ENCODE results near the gene CYP27B1.

Gene CYP27B1

GRCh38 chr12:57766464-57767304, at the start of gene CYP27B1:
Gene CYP27B1 (minus strand): TSS chr12:57767078. CDS start chr12:57767041, 37 bp downstream.
- no peak for DNase-seq

- DNase-seq, result no peak
These were observed 49.4 kb upstream of the CYP27B1 start for GRCh38 chr12:57816001-57816854.

- no peak for DNase-seq
These were observed 48.5 kb upstream of the CYP27B1 start for GRCh38 chr12:57815177-57816000.

- no peak for DNase-seq
These were observed 47.3 kb upstream of the CYP27B1 start for GRCh38 chr12:57813971-57814772.

- DNase-seq, result no peak
These were observed 46.5 kb upstream of the CYP27B1 start for GRCh38 chr12:57813111-57813970.

- DNase-seq, result no peak
These were observed 44.3 kb upstream of the CYP27B1 start for GRCh38 chr12:57811028-57811755.

GRCh38 chr12:57810450-57810849, 43.6 kb upstream of the CYP27B1 start:
- DNase-seq, result no peak

- DNase-seq, result no peak
These were observed 42.5 kb upstream of the CYP27B1 start for GRCh38 chr12:57809425-57809824.

GRCh38 chr12:57808351-57808750, 41.5 kb upstream of the CYP27B1 start:
- no peak for DNase-seq

- no peak for DNase-seq
These were observed 40.4 kb upstream of the CYP27B1 start for GRCh38 chr12:57807285-57807684.

GRCh38 chr12:57806677-57807076, 39.8 kb upstream of the CYP27B1 start:
- DNase-seq, result no peak

- peak; percentile 47 for DNase-seq
These were observed 36.5 kb upstream of the CYP27B1 start for GRCh38 chr12:57803319-57803893.

- no peak for DNase-seq
These were observed 35.7 kb upstream of the CYP27B1 start for GRCh38 chr12:57802607-57803006.

GRCh38 chr12:57800965-57801364, 34.1 kb upstream of the CYP27B1 start:
- DNase-seq, result no peak

- no peak for DNase-seq
These were observed 31.1 kb upstream of the CYP27B1 start for GRCh38 chr12:57797933-57798332.

GRCh38 chr12:57796996-57797395, 30.1 kb upstream of the CYP27B1 start:
- no peak for DNase-seq

GRCh38 chr12:57795354-57795753, 28.5 kb upstream of the CYP27B1 start:
- no peak for DNase-seq

GRCh38 chr12:57793920-57794319, 27.0 kb upstream of the CYP27B1 start:
- DNase-seq, result no peak

- no peak for DNase-seq
These were observed 17.0 kb upstream of the CYP27B1 start for GRCh38 chr12:57783861-57784260.

- DNase-seq, result no peak
These were observed 16.6 kb upstream of the CYP27B1 start for GRCh38 chr12:57783466-57783801.

Data from stimulated activated CD8-positive, alpha-beta memory T cell treated with anti-CD3 and anti-CD28 coated beads, Interleukin-4, amount 100 ng/mL, for 48 hours (primary cell).